Peyer's patch (tissue), 4 donors: ENCODE measurements around the gene CGRRF1.

Experiments
- CTCF ChIP-seq, 6 experiments: fragments of 450-650 bp in 4 of 6; fragments of 200-600 bp in 2 of 6; sonication (generic) in 1 of 6; IDR thresholded peaks; one replicate each; pipeline ENCODE4 v1.5.1; 2017 to 2019; ENCODE audit warnings: antibody characterized with exemption in 6 of 6, mild to moderate bottlenecking in 3 of 6, moderate library complexity in 1 of 6
- POLR2A ChIP-seq, 2 donors: fragments of 450-650 bp; IDR thresholded peaks; one replicate each; pipeline ENCODE4 v1.5.1; 2017; ENCODE audit warnings: antibody characterized with exemption in 2 of 2, mild to moderate bottlenecking in 2 of 2, moderate library complexity in 2 of 2

GRCh38 chr14:54574528-54574927, 64.8 kb downstream of the CGRRF1 start:
- TF ChIP-seq POLR2A (IDR thresholded peaks at IDR 0.05) (no peak), CTCF (IDR thresholded peaks at IDR 0.05) (no peak)
